CD4-positive, alpha-beta T cell treated with Interleukin-2 at 100 ng/mL for 4 hours (primary cell): ENCODE data around the gene OLR1.
A peak's percentile ranks its signal among the peaks of the same experiment; 100 is the strongest.
"Not testable (repeated sequence)": the region's sequence is repeated elsewhere in the genome, so short reads cannot be mapped to it uniquely, and the experiment has no call there.

Experiments used
- DNase-seq: peaks from one replicate; pipeline ENCODE4 v3.0.0-alpha.2; 2020; ENCODE audit warnings: low spot score

Gene OLR1

DNA sequence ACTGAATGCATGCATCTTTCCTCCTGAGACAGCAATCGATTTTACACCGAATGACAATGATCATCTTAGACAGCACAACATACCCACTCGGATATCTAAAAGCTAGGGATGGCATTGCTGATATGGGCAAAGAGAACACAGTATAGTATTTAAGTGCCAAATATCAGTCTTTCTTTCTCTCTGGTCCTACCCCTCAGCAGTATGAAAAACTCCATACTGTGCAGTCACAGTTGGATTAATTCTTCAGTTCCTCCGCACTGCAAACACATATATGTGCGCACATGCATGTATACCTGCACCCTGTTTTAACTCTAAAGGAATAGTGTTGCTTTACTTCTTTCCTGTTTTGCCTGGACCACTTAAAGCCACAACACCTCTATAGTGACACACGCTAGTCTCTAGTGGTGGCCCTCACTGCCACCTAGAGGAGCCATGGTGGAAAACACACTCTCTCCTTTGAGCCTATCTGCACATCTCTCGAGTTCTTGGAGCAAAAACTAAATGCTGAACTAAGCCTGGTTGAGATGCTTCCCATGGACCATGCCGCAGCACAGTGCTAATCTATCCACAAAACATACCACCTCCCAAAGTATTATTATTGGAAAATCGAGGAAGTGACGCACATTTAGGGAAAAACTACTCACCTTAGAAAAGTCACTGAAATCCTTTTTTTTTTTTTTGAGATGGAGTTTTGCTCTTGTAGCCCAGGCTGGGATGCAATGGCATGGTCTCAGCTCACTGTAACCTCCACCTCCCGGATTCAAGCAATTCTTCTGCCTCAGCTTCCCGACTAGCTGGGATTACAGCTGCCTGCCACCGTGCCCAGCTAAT lies 18.8 kb upstream of the OLR1 start:
- DNase-seq: peak; percentile 69

DNA sequence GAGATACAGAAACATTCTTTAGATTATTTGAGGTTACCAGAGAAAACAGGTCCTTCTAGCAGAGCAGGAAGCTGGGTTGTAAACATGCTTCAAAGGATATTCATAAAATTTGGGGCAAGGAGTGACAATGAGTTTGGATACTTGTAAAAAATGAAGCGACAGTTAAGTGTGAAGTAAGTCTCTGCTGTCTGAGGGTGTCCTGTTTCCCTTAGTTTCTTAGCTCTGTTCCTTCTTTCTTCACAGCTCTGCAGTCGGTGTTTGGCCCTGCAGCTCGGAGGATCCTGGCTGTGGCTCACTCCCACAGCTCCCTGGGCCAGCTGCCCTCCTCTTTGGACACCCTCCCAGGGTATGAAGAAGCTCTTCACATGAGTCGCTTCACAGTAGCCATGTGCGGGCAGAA lies 17.7 kb upstream of the OLR1 start:
- no peak for DNase-seq

DNA sequence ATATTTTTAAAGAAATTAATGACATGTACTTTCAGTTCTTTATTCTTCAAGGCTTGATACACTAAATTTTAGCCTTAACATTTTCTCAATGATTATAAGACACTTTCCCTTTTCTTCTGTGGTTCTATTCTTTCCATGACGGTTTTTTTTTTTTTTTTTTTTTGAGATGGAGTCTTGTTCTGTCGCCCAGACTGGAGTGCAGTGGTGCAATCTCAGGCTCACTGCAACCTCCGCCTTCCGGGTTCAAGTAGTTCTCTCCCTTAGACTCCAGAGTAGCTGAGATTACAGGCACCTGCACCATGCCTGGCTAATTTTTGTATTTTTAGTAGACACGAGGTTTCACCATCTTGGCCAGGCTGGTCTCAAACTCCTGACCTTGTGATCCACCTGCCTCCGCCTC lies 15.0 kb upstream of the OLR1 start:
- DNase-seq: not testable (repeated sequence)

DNA sequence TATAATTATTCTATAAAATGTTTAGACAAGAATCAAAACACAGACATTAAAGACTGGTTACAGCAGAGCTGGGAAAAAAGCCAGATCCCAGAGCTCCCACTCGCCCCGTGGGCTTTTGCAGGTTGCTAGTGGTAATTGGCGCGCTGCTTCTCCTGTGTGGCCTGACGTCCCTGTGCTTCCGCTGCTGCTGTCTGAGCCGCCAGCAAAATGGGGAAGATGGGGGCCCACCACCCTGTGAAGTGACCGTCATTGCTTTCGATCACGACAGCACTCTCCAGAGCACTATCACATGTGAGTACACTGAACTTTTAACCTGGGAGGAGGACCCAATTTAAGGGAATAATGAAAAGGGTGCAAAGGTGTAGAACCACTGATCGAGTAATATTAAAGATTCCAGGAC lies 14.4 kb upstream of the OLR1 start:
- DNase-seq: peak; percentile 4

DNA sequence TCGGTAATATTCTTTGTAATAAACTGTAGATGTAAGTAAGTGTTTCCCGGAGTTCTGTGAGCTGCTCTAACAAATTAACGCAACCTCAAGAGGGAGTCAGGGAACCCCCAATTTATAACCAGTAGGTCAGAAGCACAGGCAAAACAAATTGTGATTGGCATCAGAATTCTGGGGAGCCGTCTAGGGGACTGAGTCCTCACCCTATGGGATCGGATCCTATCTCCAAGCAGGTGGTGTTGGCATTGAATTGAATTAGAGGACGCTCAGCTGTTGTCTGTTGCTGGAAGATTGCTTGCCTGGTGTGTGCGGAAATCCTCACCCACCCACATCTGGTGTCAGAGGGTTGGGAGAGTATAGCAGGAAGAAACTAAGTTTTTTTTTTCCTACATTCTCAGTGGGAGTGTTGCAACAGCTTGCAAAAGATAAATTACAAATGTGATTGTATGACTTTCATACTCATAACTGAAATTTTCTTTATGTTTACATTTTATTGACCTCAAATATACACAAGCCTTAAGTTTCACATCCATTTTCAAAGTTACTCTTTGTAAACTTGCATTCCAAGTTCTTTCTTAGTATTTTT lies 12.4 kb upstream of the OLR1 start:
- DNase-seq: no peak

DNA sequence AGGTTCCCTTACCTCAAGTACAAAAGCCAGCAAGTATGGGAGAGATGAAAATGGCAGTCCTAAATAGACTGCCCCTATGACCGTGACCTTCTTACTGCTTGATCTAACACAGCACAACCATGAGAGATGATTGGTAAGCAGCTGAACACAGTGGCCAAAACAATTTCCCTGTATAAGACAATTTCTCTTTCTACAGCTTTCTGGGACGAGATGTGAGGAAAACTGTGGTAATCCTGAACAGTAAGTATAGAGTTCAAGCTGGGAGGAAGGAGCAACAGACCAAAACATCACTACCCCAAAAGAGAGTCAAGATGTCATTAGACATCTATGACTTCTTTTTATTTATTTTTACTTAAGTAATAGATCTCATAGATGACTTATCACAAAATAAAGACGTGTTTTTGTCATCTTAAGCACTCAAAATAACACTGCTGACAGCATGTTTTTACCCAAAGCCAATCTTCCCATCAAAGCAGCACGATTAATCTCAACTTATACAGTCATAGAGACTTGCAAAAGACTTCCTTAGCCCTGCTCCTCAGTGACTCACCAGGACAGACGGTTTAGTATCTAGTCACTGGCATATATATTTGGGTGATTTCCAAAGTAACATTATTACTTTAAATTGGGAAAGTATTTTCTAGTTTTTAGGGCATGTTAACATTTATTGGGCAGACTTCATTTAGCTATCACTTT lies 10.6 kb upstream of the OLR1 start:
- DNase-seq: peak; percentile 11

DNA sequence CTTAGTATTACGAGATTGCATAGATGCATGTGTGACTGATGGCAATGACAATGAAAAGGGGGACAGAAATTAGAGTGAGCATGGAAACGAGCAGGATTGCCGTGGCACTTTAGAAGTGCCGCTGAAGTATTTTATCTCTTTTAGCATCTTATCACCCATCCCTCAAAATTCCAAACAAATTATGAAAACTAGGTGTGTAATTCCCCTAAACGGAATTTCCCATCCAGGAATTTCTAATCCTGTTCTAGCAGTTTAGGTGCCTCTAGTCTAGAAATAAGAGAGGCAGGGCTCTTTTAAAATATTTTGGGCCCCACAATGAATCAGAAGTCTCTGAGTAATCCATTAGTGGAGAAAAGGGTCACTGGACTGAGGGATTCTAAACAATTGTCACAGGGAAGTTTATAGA lies 7.8 kb upstream of the OLR1 start:
- DNase-seq: no peak

DNA sequence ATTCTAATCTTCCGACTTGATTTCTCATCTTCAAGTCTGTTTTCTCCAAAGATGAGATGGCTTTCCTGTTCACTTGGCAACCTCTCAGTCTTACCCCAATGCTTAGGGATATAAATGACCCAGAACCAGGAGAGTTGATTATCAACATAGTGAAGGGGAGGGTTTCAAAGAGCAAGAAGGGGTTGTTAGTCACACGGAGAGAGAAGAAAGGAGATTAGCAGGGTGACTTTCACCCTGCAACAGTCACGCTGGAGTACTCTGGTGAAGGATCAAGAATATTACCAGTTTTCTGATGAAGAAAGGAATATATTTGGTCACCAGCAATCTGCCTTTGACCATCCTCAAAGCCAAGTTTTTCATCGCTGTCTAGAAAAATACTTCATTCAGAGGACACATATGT lies 6.9 kb upstream of the OLR1 start, which contains the start of gene TMEM52B:
TSS of gene TMEM52B (plus strand) at position 212 of the 400 bp plus-strand sequence. CDS start 543 bp downstream, outside the sequence.
- DNase-seq: no peak

DNA sequence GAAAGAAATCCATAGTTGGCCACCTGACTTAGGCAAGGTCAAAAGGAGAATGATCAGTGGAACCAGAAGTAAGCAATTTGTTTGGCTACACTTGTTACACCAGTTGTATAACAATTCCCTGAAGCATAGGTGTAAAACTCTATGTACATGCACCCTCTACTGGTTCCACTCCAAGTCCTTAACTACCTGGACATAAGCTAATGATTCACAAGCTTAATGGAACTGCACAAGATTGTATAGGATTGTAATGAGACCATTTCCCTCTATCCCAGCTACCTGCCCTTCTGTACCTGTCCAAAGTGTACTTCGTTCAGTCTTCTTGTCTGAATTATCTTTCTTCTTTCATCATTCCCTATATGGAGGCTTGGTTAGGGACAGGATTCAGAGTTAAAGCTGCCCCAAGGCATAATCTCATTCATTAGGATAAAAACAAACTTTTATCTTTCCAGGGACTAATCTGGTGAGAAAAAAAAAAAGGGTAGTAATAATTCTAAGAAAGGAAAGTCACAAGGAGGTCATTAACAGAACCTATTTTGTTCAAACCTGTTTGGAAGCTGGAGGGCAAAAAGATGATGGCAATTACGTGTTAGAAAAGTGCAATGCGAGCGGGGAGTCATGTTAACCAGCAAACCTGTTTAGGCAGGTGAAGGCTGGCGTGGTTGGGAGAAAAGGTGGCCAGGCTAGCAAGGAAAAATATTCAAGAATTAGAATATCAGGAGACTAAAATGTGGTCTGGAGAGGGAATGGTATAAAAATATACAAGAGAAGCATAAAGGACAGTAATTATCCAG lies 4.1 kb upstream of the OLR1 start:
- no peak for DNase-seq

DNA sequence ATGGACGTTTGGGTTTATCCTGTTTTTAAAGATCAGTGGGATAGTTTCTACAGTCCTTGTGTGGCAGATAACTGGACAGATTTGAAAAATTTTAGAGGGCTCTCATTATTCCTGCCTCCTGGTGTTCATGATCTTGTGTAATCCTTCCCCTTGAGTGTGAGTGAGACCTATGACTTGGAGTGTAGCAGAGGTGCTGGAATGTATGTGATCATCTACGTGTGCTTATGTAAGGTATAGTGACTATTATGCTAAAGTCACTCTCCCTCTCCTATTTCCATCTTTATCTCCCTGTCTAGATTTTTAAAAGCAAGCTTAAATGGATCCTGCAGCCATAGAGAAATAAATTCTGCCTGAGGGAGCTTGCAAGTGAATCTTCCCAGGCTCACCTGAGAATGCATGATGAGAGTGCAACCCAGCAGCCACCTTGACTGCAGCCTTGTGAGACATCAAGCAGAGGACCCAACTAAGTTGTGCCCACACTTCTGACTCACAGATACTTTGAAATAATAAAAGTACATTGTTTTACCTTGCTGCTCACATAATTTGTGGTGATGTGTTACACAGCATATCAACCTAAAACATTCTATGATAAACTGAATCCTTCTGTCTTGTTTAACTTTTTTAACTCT lies 3.2 kb upstream of the OLR1 start:
- DNase-seq: no peak

DNA sequence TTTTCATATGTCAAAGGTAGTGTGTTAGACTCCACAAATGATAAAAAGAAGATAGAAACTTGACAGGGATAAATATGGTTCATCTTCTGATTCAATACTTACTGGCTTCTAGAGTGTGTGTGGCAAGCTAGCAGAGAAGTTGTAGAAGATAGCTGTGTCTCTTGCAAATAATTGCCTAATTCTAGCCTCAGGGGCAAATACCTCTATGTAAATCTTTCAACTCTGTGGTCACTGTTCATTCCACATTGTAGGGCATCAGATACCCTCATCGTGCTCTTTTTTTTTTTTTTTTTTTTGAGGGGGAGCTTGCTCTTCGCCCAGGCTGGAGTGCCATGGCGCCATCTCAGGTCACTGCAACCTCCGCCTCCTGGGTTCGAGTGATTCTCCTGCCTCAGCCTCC lies 1.7 kb downstream of the OLR1 start:
- no peak for DNase-seq

DNA sequence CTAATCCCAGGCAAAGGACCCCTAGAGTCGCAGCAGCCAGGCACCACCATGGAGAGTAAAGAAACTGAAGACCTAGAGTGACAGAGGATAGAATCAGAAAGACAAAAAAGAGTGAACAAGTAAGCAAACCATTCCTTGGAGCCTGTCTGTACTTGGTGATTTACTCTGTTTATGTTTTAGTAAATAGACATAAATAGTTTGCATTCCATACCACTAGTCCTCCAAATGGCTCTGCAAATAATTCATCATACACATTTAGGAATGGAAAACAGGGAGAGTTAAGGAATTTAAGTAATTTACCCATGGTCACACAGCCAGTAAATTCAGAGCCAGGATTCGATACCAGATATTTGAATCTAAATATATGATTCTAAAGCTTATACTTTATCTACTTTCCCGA lies 2.8 kb downstream of the OLR1 start:
- no peak for DNase-seq

DNA sequence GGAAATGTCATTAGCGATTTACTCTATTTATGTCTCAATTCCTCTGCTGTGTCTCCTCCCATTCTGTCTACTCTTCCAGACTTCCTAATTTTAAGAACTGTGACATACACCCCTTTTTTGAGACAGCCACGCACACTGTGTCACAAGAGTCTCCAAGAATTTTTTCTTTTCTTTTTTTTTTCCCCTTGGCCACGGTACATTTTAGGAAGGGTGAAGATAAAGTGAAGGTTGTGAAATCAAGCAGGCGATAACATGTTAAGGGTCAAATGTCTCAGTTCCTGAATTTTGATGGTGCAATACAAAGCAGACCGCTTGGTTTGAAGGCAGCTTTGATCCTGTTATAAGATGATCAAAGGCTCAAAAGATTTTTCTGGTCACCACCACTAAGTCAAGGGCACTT lies 4.3 kb downstream of the OLR1 start:
- no peak for DNase-seq

DNA sequence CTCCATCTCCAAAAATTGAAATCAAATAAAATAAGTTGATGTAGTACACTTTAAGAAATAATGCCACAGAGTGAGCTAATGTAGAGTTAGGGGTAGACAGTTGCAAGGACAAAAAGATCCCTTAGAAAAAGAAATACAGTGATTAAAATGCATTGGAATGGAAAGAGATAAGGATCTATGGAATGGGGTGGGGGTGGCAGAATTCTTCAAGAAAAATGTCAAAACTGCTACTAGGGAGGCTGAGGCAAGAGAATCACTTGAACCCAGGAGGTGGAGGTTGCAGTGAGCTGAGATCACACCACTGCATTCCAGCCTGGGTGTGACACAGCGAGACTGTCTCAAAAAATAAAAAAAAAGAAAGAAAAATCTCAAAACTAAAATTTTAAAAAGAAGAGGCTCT lies 6.5 kb downstream of the OLR1 start:
- DNase-seq: no peak

DNA sequence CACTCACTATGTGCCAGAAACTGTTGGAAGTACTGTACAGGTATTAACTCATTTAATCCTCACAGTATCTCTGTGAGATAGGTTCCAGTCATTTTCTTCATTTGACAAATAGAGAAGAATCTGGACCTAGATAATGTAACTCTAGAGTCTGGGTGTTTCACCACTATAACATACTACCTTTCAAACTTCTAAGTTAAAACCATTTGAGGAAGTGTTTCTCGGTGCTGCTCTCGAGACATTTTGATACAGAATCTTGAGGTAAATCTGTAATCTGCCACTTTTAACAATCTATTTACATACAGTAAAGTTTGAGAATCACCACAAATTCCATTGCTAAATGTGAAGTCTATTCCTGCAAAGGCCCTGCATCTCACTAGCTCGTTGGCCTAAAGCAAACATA lies 8.8 kb downstream of the OLR1 start:
- DNase-seq: no peak

DNA sequence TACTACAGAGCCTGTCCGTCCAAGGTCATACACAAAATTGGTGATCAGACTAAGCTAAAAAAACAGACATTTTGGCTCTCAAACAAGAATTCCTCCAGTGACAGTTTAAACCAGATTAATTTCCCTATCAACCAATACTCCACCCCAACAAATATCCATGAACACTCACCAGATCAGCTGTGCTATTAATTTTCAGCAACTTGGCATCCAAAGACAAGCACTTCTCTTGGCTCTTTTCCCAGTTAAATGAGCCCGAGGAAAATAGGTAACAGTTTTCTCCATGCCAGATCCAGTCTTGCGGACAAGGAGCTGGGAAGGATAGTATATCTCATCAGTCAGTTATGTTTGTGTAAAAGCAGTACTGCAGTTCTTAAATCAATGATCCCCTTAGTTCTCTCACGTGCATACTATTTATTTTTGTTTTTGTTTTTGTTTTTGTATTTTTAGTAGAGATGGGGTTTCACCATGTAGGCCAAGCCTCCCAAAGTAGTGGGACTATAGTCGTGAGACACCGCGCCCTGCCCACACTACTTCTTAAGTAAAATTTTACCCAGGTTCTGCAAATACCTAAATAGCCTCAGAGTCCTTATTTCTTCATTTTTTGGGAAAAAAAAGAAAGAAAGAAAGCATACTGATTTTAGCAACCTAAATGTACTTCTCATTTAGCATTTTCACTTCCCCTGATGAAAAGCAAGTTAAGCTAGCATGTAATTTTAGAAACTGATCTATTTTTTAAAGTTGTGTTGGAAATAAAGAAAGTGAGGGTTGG lies 11.1 kb downstream of the OLR1 start:
- DNase-seq: no peak

DNA sequence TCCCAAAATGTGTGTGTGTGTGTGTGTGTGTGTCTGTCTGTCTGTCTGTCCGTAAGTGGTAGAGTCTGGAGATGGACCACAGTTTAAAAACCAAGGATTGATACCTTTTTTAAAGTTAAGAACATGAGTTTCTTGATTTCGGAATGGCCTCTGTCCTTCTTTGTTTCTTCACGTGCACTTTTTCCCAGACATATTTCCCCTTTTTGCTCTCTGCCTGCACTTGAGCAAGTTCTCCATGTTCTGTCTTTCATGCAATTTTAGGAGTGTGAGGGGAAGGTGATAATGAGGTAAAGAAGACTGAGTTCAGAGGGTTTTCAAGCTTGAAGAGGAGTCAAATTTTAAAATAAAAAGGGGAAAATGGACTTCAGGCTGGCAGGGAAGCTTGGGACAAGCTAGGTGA lies 12.7 kb downstream of the OLR1 start:
- no peak for DNase-seq

DNA sequence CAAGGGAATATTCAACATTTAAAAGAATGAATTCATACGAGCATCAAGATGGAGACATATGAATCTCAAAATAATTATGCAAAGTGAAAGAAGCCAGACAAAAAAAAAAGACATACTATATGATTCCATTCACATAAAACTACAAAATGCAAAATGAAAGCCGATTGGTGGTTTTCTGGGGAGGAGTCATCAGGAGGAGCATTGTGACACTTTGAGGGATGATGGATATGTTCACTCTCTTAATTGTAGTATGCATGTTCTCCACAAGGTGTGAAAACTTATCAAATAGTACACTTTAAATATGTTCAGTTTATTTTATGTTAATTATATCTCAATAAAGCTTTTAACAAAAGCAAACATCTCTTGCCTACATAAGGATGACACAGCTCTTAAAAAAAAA lies 13.5 kb downstream of the OLR1 start:
- DNase-seq: no peak

DNA sequence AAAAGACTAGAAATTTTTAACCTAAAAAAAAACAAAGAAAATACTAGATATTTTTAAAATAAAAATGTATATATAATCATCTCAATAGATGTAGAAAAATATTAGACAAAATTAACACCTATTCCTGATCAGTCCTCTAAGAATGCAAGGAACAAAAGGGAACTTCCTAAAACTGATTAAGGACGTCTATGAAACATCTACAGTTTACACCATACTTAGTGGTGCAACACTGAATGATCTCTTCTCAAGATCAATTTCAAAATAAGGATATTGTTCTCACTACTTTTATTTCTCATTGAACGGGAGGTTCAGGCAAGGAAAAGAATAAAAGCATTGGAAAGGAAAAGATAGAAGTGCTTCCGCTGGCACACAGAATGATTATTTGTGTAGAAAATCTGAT lies 16.0 kb downstream of the OLR1 start:
- DNase-seq: no peak

DNA sequence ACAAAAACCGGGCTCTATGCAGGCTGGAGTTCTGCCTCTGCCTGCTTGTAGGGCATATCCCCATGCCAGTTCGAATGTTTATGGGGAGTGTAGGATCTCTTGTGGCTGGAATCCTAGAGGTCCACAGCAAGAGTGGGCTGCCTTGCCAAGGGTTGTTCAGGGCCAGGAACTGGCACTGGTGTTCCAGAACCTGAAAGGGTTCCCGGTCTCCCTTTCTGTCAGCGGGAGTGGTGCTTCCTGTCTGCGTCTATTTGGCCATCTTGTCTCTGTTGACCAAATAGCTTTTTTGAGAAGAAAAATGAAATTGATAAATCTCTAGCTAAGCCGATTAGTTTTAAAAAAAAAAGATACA lies 17.8 kb downstream of the OLR1 start:
- no peak for DNase-seq
